ENCODE data around the gene GSK3B. TPM values are rescaled to one million over a fixed set of nuclear protein-coding genes. Genes with fewer than 3 reads are reported as not detected.
A peak's percentile ranks its signal among the peaks of the same experiment; 100 is the strongest.

Gene GSK3B
- polyA plus RNA-seq, 3 donors: 16.2 to 20.6 (median 20.5) TPM

GRCh38 chr3:119825820-119826219 is 268.4 kb downstream of the GSK3B start:
- intact Hi-C loops (cut with micrococcal nuclease): no loop called here

GRCh38 chr3:119819806-119820205 is 274.4 kb downstream of the GSK3B start:
- Histone ChIP-seq H3K36me3 (replicated peaks in 1 of 2; ENCODE audit: control insufficient read depth in 1 of 2, insufficient read depth in 2 of 2, low read length in 2 of 2) (peaks cover 0 to 2% of the 10 kb centered on the region in 2 donors), H3K27ac (ENCODE audit: low read depth in 1 of 2, low read length in 2 of 2) (no peak overlapping the region), H3K4me2 (replicated peaks; ENCODE audit: extremely low read depth, low read length, poor library complexity, severe bottlenecking) (no peak overlapping the region), H3K27me3 (ENCODE audit: control insufficient read depth in 2 of 2, insufficient read depth in 2 of 2, low read length in 2 of 2) (no peaks in the 10 kb centered on the region), H3K4me3 (replicated peaks in 1 of 3; ENCODE audit: low read depth in 2 of 3, low read length in 3 of 3) (no peak overlapping the region), H3K9ac (ENCODE audit: insufficient read depth, low read length, poor library complexity, severe bottlenecking) (no peak overlapping the region), H3K9me3 (replicated peaks in 1 of 2; ENCODE audit: control insufficient read depth in 1 of 2, insufficient read depth in 1 of 2, low read length in 2 of 2) (no peaks in the 10 kb centered on the region), H4K20me1 (ENCODE audit: insufficient read depth, low read length) (no peaks in the 10 kb centered on the region), H3K79me2 (ENCODE audit: insufficient read depth, low read length) (no peaks in the 10 kb centered on the region), H2AFZ (ENCODE audit: insufficient read depth, low read depth, low read length, poor library complexity, severe bottlenecking) (no peak overlapping the region), H3K4me1 (ENCODE audit: control insufficient read depth in 1 of 2, insufficient read depth in 2 of 2, low read length in 2 of 2) (no peaks in the 10 kb centered on the region)
- Mint-ChIP-seq H3K4me1 (peaks cover 10% of the 10 kb centered on the region), H3K36me3 (peaks cover 7 to 9% of the 10 kb centered on the region in 2 donors), H3K9me3 (peaks cover 0 to 7% (median 0%) of the 10 kb centered on the region in 7 donors), H3K27me3 (ENCODE audit: low read depth in 3 of 3) (peaks cover 0 to 3% (median 3%) of the 10 kb centered on the region in 3 donors), H3K4me3 (no peak overlapping the region), H3K27ac (peak overlapping the region in 1 of 7 donors; percentile 71)
- no CpG with 5 or more reads among the region's 2 CpGs for WGBS (ENCODE audit: insufficient coverage)
- intact Hi-C loops (cut with micrococcal nuclease): no loop called here
- no peak for TF ChIP-seq CTCF (IDR thresholded peaks at IDR 0.05)
- DNase-seq: peak in 1 of 3 donors; percentile 13

More at GRCh38 chr3:119825820-119826219, 268.4 kb downstream of the GSK3B start:
- Histone ChIP-seq H3K4me3 (replicated peaks in 1 of 3; ENCODE audit: low read depth in 2 of 3, low read length in 3 of 3) (no peak overlapping the region), H4K20me1 (ENCODE audit: insufficient read depth, low read length) (peaks cover 24% of the 10 kb centered on the region), H3K4me2 (replicated peaks; ENCODE audit: extremely low read depth, low read length, poor library complexity, severe bottlenecking) (no peak overlapping the region), H3K27me3 (ENCODE audit: control insufficient read depth in 2 of 2, insufficient read depth in 2 of 2, low read length in 2 of 2) (no peaks in the 10 kb centered on the region), H3K9me3 (replicated peaks in 1 of 2; ENCODE audit: control insufficient read depth in 1 of 2, insufficient read depth in 1 of 2, low read length in 2 of 2) (no peaks in the 10 kb centered on the region), H3K9ac (ENCODE audit: insufficient read depth, low read length, poor library complexity, severe bottlenecking) (no peak overlapping the region), H3K79me2 (ENCODE audit: insufficient read depth, low read length) (no peaks in the 10 kb centered on the region), H3K4me1 (ENCODE audit: control insufficient read depth in 1 of 2, insufficient read depth in 2 of 2, low read length in 2 of 2) (no peaks in the 10 kb centered on the region), H2AFZ (ENCODE audit: insufficient read depth, low read depth, low read length, poor library complexity, severe bottlenecking) (no peak overlapping the region), H3K36me3 (replicated peaks in 1 of 2; ENCODE audit: control insufficient read depth in 1 of 2, insufficient read depth in 2 of 2, low read length in 2 of 2) (peaks cover 14 to 29% of the 10 kb centered on the region in 2 donors), H3K27ac (ENCODE audit: low read depth in 1 of 2, low read length in 2 of 2) (no peak overlapping the region)
- Mint-ChIP-seq H3K36me3 (peaks cover 34 to 37% of the 10 kb centered on the region in 2 donors), H3K27me3 (ENCODE audit: low read depth in 3 of 3) (no peaks in the 10 kb centered on the region), H3K4me1 (peaks cover 2% of the 10 kb centered on the region), H3K4me3 (no peak overlapping the region), H3K9me3 (peaks cover 0 to 2% (median 0%) of the 10 kb centered on the region in 7 donors), H3K27ac (peak overlapping the region in 2 of 7 donors; percentile 32 to 71)
- WGBS (ENCODE audit: insufficient coverage): 100% methylated on average over 1 of the region's 1 CpG
- DNase-seq: no peak
- TF ChIP-seq CTCF (IDR thresholded peaks at IDR 0.05): no peak

Data from CD14-positive monocyte (primary cell).